ENCODE measurements around the gene PLEKHM3.

PLEKHM3 gene

DNA sequence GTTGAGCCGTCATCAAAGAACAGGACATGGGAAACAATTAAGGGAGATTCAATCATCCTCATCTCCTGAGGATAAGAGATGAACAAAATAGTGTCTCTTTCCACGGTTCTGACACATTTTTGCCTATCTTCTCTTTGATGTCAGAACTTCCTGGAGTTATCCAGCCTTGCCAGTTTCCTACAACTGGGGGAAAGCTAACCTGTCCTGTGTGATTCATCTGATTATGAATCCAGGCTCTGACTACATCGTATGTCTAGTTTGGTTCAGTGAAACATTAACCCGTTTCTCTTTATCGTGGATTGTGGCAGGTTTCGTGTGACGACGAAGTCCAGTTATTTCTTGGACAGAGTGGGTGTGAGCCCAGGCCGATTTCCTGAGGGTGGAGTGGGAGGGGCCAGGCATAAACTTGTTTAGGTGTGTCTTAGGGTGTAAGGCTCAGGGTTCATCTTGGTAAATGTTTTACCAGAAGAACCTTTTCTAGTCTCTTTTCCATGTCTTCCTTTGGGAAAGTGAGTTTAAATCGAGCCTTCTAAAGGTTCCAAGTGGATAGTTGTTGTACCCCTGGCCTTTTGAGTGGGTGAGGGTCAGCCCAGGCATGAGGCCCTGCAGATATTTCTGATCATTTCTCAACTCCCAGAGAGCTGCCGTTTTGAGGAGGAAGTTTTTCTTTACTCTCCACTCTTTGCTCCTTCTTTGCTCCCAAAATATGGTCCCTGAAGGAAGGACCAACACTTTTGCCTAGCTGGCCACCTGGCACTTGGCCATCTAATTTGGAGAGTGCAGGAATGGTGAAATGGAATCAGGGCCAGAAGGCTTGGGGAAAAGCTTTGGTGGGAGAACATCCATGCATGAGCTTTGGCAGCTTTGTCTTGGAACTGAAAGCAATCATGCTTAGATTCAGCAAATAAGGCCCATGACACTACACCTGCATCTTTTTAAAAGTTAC, 205.2 kb downstream of the PLEKHM3 start:
- Histone ChIP-seq H3K27me3 (ENCODE audit: low read length) (no peaks in the 10 kb centered on the region), H3K9me3 (ENCODE audit: insufficient read depth, low read length) (no peaks in the 10 kb centered on the region), H3K4me2 (ENCODE audit: low read depth, low read length, poor library complexity, severe bottlenecking) (no peak overlapping the region), H4K20me1 (ENCODE audit: low read depth, low read length) (no peaks in the 10 kb centered on the region), H3K27ac (ENCODE audit: low read depth, low read length) (no peak overlapping the region), H3K4me3 (ENCODE audit: insufficient read depth, low read length, poor library complexity, severe bottlenecking) (no peak overlapping the region), H3K9me2 (replicated peaks; ENCODE audit: insufficient read depth, low read length) (no peaks in the 10 kb centered on the region), H3F3A (ENCODE audit: insufficient read depth) (no peaks in the 10 kb centered on the region), H2AFZ (ENCODE audit: low read depth, low read length, severe bottlenecking) (no peak overlapping the region), H3K36me3 (ENCODE audit: low read length) (no peaks in the 10 kb centered on the region), H3K79me2 (ENCODE audit: insufficient read depth, low read length) (no peaks in the 10 kb centered on the region), H3K9ac (ENCODE audit: low read length) (no peak overlapping the region)
- TF ChIP-seq EZH2phosphoT487 (conservative IDR thresholded peaks at IDR 0.05; ENCODE audit: low read length): no peak
- TF ChIP-seq, protein P1, sequence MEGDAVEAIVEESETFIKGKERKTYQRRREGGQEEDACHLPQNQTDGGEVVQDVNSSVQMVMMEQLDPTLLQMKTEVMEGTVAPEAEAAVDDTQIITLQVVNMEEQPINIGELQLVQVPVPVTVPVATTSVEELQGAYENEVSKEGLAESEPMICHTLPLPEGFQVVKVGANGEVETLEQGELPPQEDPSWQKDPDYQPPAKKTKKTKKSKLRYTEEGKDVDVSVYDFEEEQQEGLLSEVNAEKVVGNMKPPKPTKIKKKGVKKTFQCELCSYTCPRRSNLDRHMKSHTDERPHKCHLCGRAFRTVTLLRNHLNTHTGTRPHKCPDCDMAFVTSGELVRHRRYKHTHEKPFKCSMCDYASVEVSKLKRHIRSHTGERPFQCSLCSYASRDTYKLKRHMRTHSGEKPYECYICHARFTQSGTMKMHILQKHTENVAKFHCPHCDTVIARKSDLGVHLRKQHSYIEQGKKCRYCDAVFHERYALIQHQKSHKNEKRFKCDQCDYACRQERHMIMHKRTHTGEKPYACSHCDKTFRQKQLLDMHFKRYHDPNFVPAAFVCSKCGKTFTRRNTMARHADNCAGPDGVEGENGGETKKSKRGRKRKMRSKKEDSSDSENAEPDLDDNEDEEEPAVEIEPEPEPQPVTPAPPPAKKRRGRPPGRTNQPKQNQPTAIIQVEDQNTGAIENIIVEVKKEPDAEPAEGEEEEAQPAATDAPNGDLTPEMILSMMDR (IDR thresholded peaks at IDR 0.05; ENCODE audit: insufficient read depth, low read length, poor library complexity, severe bottlenecking): no peak

DNA sequence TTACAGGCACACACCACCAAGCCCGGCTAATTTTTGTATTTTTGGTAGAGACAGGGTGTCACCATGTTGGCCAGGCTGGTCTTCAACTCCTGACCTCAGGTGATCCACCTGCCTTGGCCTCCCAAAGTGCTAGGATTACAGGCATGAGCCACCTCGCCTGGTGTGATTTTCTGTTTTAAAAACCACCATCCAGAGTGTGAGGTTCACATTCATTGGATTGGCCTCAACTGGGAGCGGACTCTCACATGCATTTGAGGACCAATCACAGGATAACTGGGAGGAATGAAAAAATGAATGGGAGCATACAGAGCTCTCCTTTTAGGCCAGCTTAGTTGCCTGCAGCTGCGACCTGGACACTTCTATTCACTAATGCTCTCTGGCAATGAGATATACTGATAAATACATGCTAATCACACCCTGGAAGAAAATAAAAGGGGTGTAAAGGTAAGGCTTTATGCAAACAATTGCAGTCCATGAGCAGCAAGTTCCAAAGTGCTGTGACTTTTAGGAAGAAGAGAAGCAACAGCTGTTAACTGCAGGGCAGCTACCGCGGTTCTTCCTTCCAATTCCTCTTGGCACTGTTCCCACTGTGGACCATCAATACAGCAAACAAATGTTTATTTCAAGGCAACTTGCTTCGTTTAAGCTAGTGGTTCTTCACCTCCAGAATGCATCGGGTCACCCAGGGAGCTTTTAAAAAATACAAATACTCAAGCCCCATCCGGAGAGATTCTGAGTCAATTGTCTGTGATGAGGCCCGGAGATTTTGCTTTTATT, 206.1 kb downstream of the PLEKHM3 start:
- no peaks in the 10 kb centered on the region for H3K9me3 ChIP-seq (ENCODE audit: insufficient read depth, low read length)
- no peak overlapping the region for H3K9ac ChIP-seq (ENCODE audit: low read length)
- TF ChIP-seq, protein P1 (IDR thresholded peaks at IDR 0.05; ENCODE audit: insufficient read depth, low read length, poor library complexity, severe bottlenecking): no peak
- TF ChIP-seq EZH2phosphoT487 (conservative IDR thresholded peaks at IDR 0.05; ENCODE audit: low read length): no peak
- no peak overlapping the region for H3K4me3 ChIP-seq (ENCODE audit: insufficient read depth, low read length, poor library complexity, severe bottlenecking)
- no peak overlapping the region for H3K27ac ChIP-seq (ENCODE audit: low read depth, low read length)
- H3K4me2 ChIP-seq (ENCODE audit: low read depth, low read length, poor library complexity, severe bottlenecking): no peak overlapping the region
- no peaks in the 10 kb centered on the region for H3K36me3 ChIP-seq (ENCODE audit: low read length)
- no peaks in the 10 kb centered on the region for H4K20me1 ChIP-seq (ENCODE audit: low read depth, low read length)
- H2AFZ ChIP-seq (ENCODE audit: low read depth, low read length, severe bottlenecking): no peak overlapping the region
- H3F3A ChIP-seq (ENCODE audit: insufficient read depth): no peaks in the 10 kb centered on the region
- H3K27me3 ChIP-seq (ENCODE audit: low read length): no peaks in the 10 kb centered on the region
- H3K9me2 ChIP-seq (replicated peaks; ENCODE audit: insufficient read depth, low read length): no peaks in the 10 kb centered on the region
- H3K79me2 ChIP-seq (ENCODE audit: insufficient read depth, low read length): no peaks in the 10 kb centered on the region

GRCh38 chr2:207816546-207816945, 208.8 kb downstream of the PLEKHM3 start:
- H3F3A ChIP-seq (ENCODE audit: insufficient read depth): no peaks in the 10 kb centered on the region

More at GRCh38 chr2:207816546-207816945, 208.8 kb downstream of the PLEKHM3 start:
- no peaks in the 10 kb centered on the region for H3K9me3 ChIP-seq (ENCODE audit: insufficient read depth, low read length)
- TF ChIP-seq EZH2phosphoT487 (conservative IDR thresholded peaks at IDR 0.05; ENCODE audit: low read length): no peak
- TF ChIP-seq, protein P1 (IDR thresholded peaks at IDR 0.05; ENCODE audit: insufficient read depth, low read length, poor library complexity, severe bottlenecking): no peak
- H4K20me1 ChIP-seq (ENCODE audit: low read depth, low read length): no peaks in the 10 kb centered on the region
- H3K27ac ChIP-seq (ENCODE audit: low read depth, low read length): no peak overlapping the region
- H3K9ac ChIP-seq (ENCODE audit: low read length): no peak overlapping the region
- H3K79me2 ChIP-seq (ENCODE audit: insufficient read depth, low read length): no peaks in the 10 kb centered on the region
- H3K27me3 ChIP-seq (ENCODE audit: low read length): no peaks in the 10 kb centered on the region
- H3K4me2 ChIP-seq (ENCODE audit: low read depth, low read length, poor library complexity, severe bottlenecking): no peak overlapping the region
- no peak overlapping the region for H2AFZ ChIP-seq (ENCODE audit: low read depth, low read length, severe bottlenecking)
- no peaks in the 10 kb centered on the region for H3K9me2 ChIP-seq (replicated peaks; ENCODE audit: insufficient read depth, low read length)
- H3K36me3 ChIP-seq (ENCODE audit: low read length): no peaks in the 10 kb centered on the region
- no peak overlapping the region for H3K4me3 ChIP-seq (ENCODE audit: insufficient read depth, low read length, poor library complexity, severe bottlenecking)
